ENCODE data around the gene QPCTL. TPM values are rescaled to one million over a fixed set of nuclear protein-coding genes. Genes with fewer than 3 reads are reported as not detected.

Gene QPCTL
- 8.4 to 10.0 TPM (median 9.2 TPM) in 5 replicates for total RNA-seq (2022; extraction: Qiagen RNA extraction; ENCODE audit: low read depth)

GRCh38 chr19:45692187-45693105 is at the start of gene QPCTL:
TSS of gene QPCTL (plus strand) at chr19:45692666. CDS start at chr19:45692704, 38 bp downstream.

GRCh38 chr19:45667620-45668341 is 24.7 kb upstream of the QPCTL start, which contains the start of gene GIPR:
TSS of gene GIPR (plus strand) at chr19:45668221. CDS start at chr19:45669521, 1,300 bp downstream.

GRCh38 chr19:45691516-45692186 is 815 bp upstream of the QPCTL start, which contains the start of gene SNRPD2:
TSS of gene SNRPD2 (minus strand) at chr19:45691953. CDS start at chr19:45691888, 65 bp downstream.

GRCh38 chr19:45730368-45731288 is 38.2 kb downstream of the QPCTL start, which contains the start of gene FBXO46:
TSS of gene FBXO46 (minus strand) at chr19:45730896. CDS start at chr19:45713495, 17,401 bp downstream.

GRCh38 chr19:45733160-45733810 is 40.8 kb downstream of the QPCTL start, which contains the start of gene MEIOSIN:
TSS of gene MEIOSIN (plus strand) at chr19:45733439. CDS start at chr19:45735377, 1,938 bp downstream.

Other genes with a start within 250 kb of the QPCTL start
- 15.1 to 22.9 TPM (median 18.9 TPM) in 5 replicates for gene FOSB, start 224.7 kb upstream of the QPCTL start, total RNA-seq (2022; extraction: Qiagen RNA extraction; ENCODE audit: low read depth)
- gene RTN2, start 195.6 kb upstream of the QPCTL start, total RNA-seq (2022; extraction: Qiagen RNA extraction; ENCODE audit: low read depth) = 9.4 to 11.8 TPM (median 10.4 TPM) in 5 replicates
- gene PPM1N, start 194.2 kb upstream of the QPCTL start, total RNA-seq (2022; extraction: Qiagen RNA extraction; ENCODE audit: low read depth) = 6.3 to 7.3 TPM (median 6.6 TPM) in 5 replicates
- gene VASP, start 185.2 kb upstream of the QPCTL start, total RNA-seq (2022; extraction: Qiagen RNA extraction; ENCODE audit: low read depth) = 105 to 127 TPM (median 123 TPM) in 5 replicates
- 12.6 to 17.5 TPM (median 17.0 TPM) in 5 replicates for gene OPA3, start 107.9 kb upstream of the QPCTL start, total RNA-seq (2022; extraction: Qiagen RNA extraction; ENCODE audit: low read depth)
- 0.07 to 0.15 TPM (median 0.09 TPM) in 4 of 5 replicates, not detected in the other for gene GPR4, start 90.5 kb upstream of the QPCTL start, total RNA-seq (2022; extraction: Qiagen RNA extraction; ENCODE audit: low read depth)
- 20.5 to 26.3 TPM (median 23.3 TPM) in 5 replicates for gene EML2, start 53.3 kb upstream of the QPCTL start, total RNA-seq (2022; extraction: Qiagen RNA extraction; ENCODE audit: low read depth)
- gene GIPR, start 24.4 kb upstream of the QPCTL start, total RNA-seq (2022; extraction: Qiagen RNA extraction; ENCODE audit: low read depth) = 2.2 to 3.4 TPM (median 2.9 TPM) in 5 replicates
- 748 to 924 TPM (median 768 TPM) in 5 replicates for gene SNRPD2, start 713 bp upstream of the QPCTL start, total RNA-seq (2022; extraction: Qiagen RNA extraction; ENCODE audit: low read depth)
- gene FBXO46, start 38.2 kb downstream of the QPCTL start, total RNA-seq (2022; extraction: Qiagen RNA extraction; ENCODE audit: low read depth) = 9.4 to 12.7 TPM (median 10.2 TPM) in 5 replicates
- gene MEIOSIN, start 40.8 kb downstream of the QPCTL start, total RNA-seq (2022; extraction: Qiagen RNA extraction; ENCODE audit: low read depth) = 0.06 to 0.07 TPM (median 0.07 TPM) in 3 of 5 replicates, not detected in the others
- 19.5 to 36.3 TPM (median 30.2 TPM) in 5 replicates for gene SIX5, start 76.6 kb downstream of the QPCTL start, total RNA-seq (2022; extraction: Qiagen RNA extraction; ENCODE audit: low read depth)
- gene DMPK, start 89.8 kb downstream of the QPCTL start, total RNA-seq (2022; extraction: Qiagen RNA extraction; ENCODE audit: low read depth) = 41.5 to 59.1 TPM (median 51.1 TPM) in 5 replicates
- gene DMWD, start 100.2 kb downstream of the QPCTL start, total RNA-seq (2022; extraction: Qiagen RNA extraction; ENCODE audit: low read depth) = 27.0 to 40.1 TPM (median 36.3 TPM) in 5 replicates
- gene RSPH6A, start 122.6 kb downstream of the QPCTL start, total RNA-seq (2022; extraction: Qiagen RNA extraction; ENCODE audit: low read depth) = 0.03 TPM in 1 of 5 replicates, not detected in the others
- gene SYMPK, start 170.5 kb downstream of the QPCTL start, total RNA-seq (2022; extraction: Qiagen RNA extraction; ENCODE audit: low read depth) = 58.7 to 84.9 TPM (median 75.0 TPM) in 5 replicates
- 0.54 to 1.1 TPM (median 1.0 TPM) in 5 replicates for gene FOXA3, start 171.7 kb downstream of the QPCTL start, total RNA-seq (2022; extraction: Qiagen RNA extraction; ENCODE audit: low read depth)
- 22.0 to 39.1 TPM (median 34.5 TPM) in 5 replicates for gene IRF2BP1, start 193.5 kb downstream of the QPCTL start, total RNA-seq (2022; extraction: Qiagen RNA extraction; ENCODE audit: low read depth)
- 5.3 to 10.7 TPM (median 9.4 TPM) in 5 replicates for gene MYPOP, start 209.9 kb downstream of the QPCTL start, total RNA-seq (2022; extraction: Qiagen RNA extraction; ENCODE audit: low read depth)
- gene NANOS2, start 222.1 kb downstream of the QPCTL start, total RNA-seq (2022; extraction: Qiagen RNA extraction; ENCODE audit: low read depth) = not detected in 5 replicates